HG03460 (cell line): Measurements from ENCODE around the gene GRAMD1A.
"Not testable (repeated sequence)": the region's sequence is repeated elsewhere in the genome, so short reads cannot be mapped to it uniquely, and the experiment has no call there.

ENCODE experiments used
- ATAC-seq: cut with Tn5 transposase; IDR thresholded peaks from one replicate; pipeline ENCODE4 v1.9.1; 2021; ENCODE audit not compliant: unreplicated experiment

Gene GRAMD1A

DNA sequence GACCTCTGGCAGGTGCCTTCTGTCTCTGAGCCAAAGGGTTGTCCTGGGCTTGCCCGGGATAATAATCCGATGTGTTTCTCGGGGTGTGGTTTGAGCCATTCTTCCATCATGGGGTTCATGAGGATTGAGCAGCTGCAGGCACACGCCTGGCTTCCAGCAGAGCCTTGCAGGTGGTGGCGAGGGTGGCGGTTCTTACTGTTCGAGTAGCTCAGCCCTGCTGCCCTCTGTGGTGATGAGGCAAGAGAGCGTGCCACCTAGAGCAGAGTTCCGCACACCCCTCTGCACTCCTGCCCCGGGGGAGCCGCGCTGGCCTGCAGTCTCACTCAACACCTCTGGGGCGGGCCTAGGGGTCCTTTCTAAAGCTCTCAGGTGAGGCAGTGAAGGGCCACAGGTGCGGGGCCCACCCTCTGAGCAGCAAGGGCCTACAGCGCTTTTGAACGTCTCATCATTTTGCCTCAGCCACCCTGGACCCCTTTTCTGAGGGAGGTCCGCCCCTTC lies 33.9 kb downstream of the GRAMD1A start:
- no peak for ATAC-seq

DNA sequence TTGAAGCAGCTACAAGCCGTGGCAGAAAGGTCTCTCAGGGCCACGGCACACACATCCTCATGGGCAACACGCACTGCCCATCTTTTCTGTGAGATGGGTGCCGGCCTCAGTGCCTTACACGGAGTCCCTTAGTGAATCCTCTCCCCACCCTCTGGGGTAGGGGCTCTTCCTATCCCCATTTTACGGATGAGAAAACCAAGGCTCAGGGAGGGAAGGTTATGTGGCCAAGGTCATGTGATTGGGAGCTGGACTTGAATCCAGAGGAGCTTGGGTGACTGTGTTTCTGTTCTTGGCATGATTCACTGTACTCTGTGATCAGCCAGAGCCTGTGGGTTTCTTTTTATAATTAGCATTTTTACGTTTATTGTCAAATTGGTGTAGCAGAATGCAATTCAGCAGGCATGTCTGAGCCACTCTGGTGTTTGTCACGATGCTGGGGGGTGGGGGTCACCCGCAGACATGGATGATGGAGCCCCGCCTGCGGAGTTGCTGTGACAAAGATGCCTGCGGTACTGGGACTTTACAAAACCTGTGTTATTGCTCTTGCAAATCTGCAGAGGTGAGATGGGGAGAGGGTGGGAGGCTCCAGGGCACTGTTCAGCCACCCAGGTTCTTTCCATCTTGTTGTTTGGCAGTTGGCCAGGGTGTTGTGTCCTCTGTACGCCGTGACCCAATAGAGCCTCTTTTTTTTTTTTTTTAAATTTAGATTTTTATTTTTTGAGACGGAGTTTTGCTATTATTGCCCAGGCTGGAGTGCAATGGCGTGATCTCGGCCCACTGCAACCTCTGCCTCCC lies 34.7 kb downstream of the GRAMD1A start:
- no peak for ATAC-seq

DNA sequence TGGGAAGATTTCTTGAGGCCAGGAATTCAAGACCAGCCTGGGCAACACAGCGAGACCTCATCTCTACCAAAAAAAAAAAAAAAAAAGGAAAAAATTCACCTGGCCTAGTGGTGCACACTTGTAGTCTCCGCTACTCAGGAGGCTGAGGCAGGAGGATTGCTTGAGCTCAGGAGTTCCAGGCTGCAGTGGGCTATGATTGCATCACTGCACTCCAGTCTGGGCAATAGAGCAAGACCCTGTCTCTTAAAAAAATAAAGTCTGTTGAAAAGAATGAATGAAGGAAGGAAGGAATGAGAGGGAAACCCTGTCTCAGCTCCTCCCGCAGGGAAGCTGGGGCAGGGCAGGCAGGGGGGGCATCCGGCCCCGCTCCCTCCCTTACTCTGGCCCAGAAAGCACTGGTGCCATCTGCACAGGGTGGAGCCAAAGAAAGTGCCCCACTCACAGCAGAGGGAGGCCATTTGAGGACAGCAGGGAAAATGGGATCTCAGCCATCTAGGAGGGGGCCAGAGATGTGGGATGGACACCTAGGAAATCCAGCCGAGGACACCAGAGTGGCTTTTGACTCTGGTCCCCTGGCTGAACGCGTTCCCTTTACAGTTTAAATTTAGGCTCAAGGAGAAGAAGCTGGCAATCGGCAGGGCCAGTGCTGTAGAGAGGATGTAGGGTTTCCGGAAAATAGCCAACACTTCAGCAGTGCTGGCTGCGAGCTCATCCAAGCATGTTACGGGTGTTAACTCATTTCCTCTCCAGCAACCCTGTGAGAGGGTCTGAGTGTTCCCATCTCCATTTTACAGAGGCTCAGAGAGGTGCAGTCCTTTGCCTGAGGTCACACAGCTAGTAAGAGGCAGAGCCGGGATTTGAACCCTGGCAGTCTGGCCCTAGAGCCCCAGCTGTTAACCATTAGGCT lies 37.8 kb downstream of the GRAMD1A start:
- ATAC-seq, result no peak

DNA sequence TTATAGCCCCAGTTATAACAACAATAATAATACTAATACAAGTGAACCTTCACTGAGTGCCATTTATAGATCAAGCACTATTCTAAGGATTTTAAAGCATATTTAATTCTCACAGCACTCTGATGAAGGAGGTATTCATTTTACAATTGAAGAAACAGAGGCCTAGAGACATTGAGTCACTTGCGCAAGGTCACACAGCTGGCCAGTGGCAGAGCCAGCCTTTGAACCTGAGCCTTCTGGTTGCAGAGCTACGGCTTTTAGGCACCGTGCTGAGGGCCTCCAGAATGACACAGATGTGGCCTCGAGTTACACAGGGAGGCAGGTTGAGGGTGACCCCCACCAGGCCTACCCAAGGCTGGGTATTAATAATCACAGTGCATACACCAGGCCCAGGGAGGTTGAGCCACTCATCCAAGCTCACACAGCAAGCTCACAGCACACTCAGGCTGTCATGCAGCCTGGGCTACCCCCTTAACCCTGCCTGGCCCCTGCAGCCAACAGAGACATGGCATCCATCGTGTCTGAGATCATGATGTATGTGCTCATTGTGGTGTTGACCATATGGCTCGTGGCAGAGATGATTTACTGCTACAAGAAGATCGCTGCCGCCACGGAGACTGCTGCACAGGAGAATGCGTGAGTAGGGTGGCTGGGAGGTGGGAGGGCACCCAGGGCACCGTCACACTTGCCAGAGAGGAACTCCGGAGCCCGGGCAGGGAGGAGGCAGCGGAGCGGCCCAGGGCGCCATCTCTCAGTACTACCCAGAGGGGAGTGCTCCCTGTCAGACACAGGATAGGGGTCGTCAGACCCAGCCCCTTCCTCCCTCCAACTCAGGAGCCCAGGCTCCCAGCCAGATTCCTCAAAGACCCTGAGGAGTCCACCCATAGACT lies 38.7 kb downstream of the GRAMD1A start:
- ATAC-seq, result no peak

DNA sequence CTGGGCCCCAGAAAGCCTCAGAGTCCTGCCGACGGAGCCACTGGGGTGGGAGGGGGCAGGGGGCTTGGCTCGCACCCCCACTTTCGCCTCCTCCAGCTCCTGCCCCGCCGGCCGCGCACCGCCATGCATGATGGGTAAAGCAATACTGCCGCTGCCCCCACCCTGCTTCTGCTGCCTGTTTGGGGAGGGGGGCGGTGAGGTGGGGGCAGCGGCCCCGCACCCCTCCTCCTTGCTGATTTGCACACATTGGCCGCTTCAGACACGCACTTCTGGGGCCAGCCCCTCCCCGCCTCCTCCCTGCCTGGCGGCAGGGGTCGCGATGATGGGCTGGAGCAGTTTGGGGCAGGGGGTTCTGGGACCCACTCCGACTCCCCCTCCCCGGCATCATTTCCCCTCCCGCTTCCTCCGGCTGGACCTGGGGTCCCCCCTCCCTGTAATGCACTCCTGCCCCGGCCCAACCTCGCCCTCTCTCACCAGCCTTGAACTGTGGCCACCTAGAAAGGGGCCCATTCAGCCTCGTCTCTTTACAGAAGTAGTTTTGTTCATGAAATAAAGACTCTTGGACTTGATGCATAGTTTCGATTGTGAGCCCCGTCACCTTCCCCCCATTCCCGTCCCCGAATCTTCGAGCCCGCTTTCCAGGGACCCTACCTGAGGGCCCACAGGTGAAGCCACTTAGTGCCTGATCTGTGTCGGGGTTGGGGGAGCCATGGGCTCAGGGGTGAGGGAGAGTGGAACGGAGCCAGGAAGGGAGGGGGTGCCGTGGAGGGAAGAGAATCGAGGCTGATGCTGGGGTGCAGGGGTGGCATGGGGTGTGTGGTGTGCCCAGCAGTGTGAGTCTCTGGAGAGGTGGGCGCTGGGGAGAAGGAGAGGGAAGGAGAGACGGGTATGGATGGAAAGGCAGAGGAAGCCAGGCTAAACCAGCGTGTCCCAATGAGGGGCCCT lies 40.0 kb downstream of the GRAMD1A start:
- ATAC-seq, result no peak

DNA sequence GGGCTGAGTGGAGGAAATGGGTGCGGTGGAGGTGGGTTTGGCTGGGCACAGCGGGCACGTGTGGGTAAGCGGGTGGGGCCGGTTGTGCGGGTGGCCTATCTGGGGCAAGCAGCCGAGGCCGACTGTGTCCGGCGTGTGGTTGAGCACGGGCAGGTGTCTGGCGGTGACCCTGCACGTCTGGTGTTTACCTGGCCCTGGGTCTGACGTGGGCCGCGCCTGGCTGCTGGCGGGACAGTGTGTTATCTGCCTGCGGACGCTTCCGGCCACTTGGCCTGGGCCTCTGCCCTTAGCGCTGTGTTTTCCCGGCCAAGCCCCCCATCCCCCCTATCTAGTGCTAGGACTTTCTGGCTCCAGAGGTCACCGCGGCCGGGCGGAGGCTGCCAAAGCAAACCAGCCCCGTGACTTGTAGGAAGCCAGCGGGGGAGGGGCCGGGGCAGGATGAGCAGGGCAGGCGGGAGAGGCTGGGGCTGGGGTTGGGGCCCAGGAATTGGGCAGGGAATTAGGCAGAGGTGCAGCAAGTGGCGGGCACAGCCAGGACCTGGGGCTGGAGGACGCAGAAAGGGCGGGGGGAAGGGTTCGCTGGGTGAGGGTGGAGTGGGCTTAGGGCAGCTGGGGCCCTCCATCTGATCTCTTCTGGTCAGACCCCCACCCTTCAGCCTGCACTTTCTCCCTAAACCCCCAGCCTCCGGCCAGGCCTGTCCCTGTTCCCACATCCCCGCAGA lies 40.9 kb downstream of the GRAMD1A start:
- no peak for ATAC-seq

DNA sequence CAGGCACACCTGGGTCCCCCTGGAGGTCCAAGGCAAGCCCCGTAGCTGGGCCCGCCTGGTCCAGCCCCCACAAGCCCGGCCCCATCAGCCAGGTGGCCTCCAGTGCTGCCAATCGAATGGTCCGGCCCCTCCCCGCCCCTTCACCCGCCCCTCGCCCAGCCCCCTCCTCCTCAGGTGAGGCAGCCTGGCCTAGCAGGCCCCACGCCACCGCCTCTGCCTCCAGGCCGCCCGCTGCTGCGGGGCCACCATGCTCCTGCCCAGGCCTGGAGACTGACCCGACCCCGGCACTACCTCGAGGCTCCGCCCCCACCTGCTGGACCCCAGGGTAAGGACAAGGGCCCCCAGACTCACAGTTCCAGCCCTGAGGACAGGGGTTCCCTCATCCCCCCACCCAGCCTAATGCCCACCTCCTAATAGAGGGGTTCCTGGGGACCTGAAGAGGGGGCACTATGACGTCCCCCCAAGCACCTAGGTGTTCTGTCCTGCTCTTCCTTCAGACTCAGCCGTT lies 41.5 kb downstream of the GRAMD1A start, which contains the start of gene HPN:
Gene HPN, plus strand, starts transcription at position 174 of the 508 bp plus-strand sequence. CDS start 786 bp downstream, outside the sequence.
- no peak for ATAC-seq

DNA sequence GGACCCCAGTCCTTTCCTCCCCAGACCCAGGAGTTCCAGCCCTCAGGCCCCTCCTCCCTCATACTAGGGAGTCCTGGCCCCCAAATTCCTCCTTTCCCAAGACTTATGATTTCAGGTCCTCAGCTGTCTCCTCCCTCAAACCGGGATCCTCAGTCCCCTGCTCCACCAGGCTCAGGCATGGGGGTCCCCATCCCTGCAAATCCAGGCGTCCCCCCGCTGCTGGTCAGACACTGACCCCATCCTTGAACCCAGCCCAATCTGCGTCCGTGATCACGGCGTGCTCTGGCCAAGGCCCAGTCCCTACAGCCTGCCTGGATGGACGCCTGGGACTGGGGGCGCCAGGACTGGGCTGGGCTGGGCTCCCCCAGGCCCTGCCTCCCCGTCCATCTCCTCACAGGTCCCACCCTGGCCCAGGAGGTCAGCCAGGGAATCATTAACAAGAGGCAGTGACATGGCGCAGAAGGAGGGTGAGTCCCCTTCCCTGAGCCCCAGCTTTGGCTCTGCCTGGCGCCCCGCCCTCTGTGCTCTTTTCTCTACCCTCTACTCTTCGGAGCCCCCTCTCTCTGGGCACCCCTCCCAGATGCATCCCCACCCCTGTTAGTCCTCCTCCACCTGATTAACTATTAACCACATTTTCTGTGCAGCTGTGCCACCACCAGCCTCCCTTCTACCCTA lies 42.1 kb downstream of the GRAMD1A start:
- no peak for ATAC-seq

DNA sequence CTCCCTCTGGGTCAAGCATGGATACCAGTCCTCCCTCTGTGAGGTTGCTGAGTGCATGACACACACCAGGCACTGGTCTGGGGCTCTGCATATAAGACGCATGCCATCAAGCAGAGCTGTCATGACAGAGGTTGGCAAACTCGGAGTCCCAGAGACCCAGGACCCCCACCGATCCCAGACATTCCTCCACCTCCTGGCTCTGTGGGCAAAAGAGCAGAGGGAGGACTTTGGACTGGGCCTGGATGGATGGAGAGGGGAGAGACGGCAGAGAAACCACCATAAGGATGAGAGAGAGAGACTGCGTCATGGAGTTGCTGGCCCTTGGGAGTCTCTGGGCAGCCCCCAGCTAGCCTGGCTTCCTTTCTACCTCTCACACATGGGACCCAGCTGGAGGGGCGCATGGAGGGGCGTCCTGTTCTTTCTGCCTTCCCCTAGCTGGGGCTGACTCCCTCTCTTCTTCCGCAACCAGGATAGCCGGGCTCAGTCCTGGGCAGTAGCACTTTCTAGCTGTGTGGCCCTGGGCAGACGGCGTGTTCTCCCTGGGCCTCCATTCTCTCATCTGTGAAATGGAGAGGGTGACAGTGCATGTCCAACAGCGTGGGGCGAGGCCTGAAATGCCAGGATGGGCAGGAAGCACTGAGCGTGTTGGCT lies 43.0 kb downstream of the GRAMD1A start:
- no peak for ATAC-seq

DNA sequence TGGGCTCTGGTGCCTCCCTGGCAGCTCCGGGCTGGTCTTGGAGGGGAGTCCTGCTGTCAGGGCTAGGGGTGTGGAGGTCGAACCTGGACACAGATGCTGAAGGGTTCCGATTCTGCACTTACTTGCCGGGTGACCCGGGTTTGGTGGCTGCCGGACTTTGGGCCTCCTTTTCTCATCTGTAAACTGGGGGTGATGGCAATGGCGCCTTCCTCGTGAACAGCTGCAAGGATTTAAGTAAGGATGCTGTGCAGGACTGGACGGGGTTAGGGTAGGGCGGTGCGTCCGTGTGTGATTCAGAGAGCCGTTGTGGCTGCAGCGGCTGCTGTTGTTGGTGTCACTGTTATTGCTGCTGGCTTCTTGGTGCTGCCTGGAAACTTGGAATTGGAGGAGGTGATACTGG lies 43.8 kb downstream of the GRAMD1A start:
- no peak for ATAC-seq

DNA sequence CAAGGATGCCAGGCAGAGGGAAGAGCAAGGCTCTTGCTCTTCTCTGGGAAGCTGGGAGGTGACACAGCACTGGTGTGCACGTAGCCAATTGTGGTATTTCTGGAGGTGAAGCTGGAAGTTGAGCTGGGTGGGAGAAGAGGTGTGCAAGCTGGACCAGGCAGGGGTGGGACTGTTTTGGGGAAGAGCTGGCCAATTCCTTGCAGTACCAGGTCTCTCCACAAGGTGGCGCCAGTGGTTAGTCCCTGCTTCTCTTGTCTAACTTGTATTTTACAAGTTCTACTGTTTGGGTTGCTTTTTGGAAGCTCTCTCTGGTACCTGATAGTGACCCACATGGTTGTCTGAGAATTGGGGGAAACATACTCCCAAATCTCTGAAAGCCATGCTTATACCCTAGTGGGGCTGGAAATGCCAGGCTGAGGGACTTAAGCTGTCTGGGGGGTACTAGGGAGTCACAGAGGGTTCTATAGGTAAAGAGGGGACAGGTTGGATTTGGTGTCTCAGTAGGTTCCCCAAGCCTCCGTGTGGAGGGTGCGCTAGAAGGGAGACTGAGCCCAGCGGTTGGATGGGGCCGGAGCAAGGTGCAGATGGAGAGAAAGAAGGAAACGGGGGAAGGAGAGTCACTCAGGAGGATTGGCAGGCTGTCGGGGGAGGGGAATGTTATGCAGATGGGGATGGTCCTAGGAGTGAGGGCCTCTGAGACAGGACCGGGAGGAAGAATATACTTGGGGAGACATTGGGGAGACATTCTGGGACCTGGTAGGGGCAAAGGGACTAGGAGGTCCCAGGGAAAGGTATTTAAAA lies 44.4 kb downstream of the GRAMD1A start:
- no peak for ATAC-seq

DNA sequence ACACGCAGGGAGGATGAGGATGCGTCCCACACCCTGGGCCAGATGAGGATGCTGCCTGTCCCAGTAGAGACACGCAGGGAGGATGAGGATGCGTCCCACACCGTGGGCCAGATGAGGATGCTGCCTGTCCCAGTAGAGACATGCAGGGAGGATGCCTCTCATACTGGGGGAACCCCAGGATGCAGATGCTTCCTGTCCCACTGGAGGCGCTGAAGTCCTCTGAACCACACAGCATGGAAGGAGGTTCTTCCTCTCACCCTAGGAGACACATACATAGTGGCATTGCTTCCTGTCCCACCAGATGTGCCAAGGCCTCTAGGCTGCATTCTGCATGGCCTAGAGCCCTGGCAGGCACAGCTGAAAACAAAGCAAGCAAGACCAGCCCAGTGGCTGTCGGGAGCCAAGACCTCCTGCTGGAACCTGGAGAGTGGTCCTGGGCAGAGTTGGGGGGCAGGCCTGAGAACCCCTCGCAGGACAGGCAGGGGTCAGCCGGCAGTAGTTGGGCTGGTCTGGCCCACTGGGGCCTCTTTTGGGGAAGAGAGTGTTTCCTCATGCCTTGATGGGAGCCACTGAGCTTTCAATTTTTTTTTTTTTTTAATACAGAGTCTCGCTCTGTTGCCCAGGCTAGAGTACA lies 45.7 kb downstream of the GRAMD1A start:
- no peak for ATAC-seq

DNA sequence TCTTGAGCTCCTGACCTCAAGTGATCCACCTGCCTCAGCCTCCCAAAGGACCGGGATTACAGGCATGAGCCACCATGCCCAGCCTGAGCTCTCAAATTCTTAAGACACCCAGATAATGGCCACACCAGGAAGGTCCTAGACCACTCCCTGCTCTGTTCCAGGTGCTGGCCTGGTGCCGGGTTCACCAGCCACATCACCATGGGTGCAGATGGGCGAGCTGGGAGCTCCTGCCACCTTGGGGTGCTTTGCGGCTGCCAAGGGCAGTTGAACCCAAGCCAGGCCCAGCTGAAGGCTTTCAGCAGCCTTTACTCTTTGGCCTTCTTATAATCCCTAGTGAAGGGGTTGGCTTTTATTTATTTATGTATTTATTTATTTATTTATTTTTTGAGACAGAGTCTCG lies 46.3 kb downstream of the GRAMD1A start:
- ATAC-seq, result no peak

DNA sequence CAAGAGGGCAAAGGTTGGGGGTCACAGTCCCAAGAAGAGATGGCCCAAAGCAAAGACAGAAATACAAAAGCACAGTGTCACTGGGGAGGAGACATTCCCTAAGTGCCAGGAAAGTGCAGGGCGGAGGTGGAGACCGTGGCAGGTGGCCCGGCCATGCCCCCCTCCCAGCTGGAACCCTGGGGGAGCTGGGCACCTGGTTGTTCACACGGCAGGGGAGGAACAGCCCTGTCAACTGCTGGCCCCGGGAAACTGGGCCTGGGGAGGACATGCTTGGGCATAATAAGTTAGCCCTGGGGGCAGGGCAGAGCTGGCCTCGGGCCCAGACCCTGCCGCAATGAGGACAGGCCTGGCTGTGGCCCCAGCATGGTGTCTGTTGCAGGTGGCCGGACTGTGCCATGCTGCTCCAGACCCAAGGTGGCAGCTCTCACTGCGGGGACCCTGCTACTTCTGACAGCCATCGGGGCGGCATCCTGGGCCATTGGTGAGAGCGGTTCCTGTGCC lies 48.8 kb downstream of the GRAMD1A start:
- ATAC-seq, result no peak

DNA sequence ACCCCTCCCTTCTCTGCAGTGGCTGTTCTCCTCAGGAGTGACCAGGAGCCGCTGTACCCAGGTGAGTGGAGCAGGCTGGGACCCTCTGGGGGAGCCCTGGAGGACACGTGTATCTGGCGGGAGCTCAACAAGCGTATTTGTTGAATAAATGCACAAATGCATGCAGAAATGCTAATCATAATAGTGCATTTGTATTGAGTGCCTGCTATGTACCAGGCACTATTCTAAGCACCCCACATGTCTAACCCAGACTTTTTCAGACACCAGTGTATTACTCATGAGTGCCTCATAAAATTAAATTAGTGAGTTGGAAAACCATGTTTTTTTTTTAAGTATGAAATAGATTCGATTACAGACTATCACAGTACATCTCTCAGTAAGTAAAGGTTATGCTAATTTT lies 49.3 kb downstream of the GRAMD1A start:
- no peak for ATAC-seq

DNA sequence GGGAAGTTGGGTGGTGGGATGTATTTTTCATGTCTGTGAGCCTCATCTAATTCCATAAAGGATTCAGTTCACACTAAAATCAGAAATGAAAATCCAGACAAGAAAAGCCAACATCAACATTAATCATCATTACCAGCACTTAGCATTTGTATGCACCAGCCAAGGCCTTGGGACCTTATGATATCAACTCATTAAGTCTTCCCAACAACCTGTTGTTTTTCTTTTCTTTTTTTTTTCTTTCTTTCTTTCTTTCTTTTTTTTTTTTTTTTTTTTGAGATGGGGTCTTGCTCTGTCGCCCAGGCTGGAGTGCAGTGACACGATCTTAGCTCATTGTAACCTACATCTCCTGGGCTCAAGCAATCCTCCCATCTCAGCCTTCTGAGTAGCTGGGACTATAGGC lies 50.5 kb downstream of the GRAMD1A start:
- not testable (repeated sequence) for ATAC-seq
